GM12865 (cell line): ENCODE data around the gene DGCR8.

ENCODE experiments used
- DNase-seq: peaks from one replicate; pipeline ENCODE4 v3.0.0; 2010; ENCODE audit warnings: low read depth
- H3K4me3 ChIP-seq: 2 replicates; pipeline ENCODE4 v1.5.1; 2011; ENCODE audit warnings: mild to moderate bottlenecking, low read depth, low read length, control low read depth
- TF ChIP-seq, protein P1 (sequence below): IDR thresholded peaks from 2 replicates; pipeline ENCODE4 v1.5.1; 2011; ENCODE audit warnings: low read length, control low read depth, low read depth, inconsistent platforms; ENCODE audit not compliant: insufficient read depth; ENCODE audit errors: missing control alignments

Gene DGCR8

GRCh38 chr22:20117633-20118299 lies 37.7 kb downstream of the DGCR8 start:
- TF ChIP-seq, protein P1, sequence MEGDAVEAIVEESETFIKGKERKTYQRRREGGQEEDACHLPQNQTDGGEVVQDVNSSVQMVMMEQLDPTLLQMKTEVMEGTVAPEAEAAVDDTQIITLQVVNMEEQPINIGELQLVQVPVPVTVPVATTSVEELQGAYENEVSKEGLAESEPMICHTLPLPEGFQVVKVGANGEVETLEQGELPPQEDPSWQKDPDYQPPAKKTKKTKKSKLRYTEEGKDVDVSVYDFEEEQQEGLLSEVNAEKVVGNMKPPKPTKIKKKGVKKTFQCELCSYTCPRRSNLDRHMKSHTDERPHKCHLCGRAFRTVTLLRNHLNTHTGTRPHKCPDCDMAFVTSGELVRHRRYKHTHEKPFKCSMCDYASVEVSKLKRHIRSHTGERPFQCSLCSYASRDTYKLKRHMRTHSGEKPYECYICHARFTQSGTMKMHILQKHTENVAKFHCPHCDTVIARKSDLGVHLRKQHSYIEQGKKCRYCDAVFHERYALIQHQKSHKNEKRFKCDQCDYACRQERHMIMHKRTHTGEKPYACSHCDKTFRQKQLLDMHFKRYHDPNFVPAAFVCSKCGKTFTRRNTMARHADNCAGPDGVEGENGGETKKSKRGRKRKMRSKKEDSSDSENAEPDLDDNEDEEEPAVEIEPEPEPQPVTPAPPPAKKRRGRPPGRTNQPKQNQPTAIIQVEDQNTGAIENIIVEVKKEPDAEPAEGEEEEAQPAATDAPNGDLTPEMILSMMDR = no peak
- peak; percentile 61 for DNase-seq

DNA sequence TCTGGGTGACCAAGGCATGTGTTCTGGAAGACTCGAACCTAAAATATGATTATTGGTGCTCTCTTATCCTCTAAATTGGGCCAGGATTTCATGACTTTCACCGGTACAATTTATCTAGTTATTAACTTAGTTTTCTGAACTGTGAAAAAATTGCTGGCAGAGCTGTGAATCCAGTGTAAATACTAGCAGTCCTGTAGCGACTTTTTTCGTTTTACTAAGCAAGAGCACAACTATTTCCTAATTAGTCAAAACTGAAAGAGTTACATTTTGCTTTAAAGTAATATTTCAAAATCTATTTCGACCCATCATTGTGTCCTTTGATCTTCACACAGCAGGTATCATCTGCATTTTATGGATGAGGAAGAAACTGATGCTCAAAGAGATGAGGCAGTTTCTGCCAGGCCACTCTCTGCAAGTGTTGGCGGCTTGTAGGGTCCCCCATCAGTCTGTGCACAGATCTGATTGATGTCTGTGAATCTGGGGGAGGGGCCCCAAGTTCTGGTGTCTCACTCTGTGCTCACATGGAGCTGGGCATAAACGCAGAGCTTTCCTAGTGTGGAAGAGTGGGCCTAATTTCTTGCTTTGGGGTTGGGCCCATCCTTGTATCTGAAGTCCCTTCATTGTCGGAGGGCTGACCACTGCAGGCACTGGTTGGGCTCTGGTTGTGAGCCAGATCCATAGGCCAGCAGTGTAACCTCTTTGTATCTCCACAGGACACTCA lies 38.4 kb downstream of the DGCR8 start:
- DNase-seq = no peak
- H3K4me3 ChIP-seq = peak overlapping the region; percentile 86
- TF ChIP-seq, protein P1 = no peak

More at GRCh38 chr22:20117633-20118299, 37.7 kb downstream of the DGCR8 start:
- peak overlapping the region; percentile 86 for H3K4me3 ChIP-seq

GRCh38 chr22:20121856-20122415 lies 41.9 kb downstream of the DGCR8 start:
- TF ChIP-seq, protein P1 = no peak
- DNase-seq = no peak
- H3K4me3 ChIP-seq = no peak overlapping the region

DNA sequence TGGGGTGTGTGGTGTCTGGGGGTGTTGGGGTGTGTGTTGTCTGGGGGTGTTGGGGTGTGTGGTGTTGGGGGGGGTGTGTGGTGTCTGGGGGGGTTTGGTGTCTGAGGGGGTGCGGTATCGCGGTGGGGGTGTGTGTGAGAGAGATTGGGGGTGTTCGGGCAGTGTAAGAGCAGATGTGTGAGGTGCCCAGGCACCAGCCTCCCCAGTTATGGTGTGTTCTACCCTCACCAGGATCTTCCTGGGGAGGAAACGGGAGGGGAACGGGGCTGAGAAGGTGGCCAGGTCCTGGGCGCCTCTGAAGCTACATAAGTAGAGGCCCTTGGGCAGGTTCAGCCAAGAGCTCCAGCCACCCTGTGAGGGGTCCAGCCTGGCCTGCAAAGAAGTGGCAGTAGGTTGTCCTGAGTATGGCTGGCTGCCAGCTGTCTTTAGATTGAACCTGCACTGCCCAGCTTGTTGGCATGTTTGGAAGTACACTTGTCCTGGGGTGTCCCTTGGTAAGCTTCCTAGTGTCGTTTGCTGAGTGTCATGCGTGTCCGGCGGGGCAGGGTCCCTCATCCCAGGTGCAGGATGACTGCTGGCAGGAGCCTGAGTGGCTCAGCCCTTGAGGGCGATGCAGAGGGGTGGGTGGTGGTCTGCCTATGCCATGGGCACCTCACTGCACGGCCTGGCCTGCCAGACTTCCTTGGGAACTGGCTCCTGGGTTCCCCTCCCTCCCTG lies 43.5 kb downstream of the DGCR8 start:
- no peak for DNase-seq
- no peak overlapping the region for H3K4me3 ChIP-seq
- TF ChIP-seq, protein P1 = no peak

- TF ChIP-seq, protein P1 = no peak
- no peak overlapping the region for H3K4me3 ChIP-seq
- DNase-seq = no peak
These were observed 44.2 kb downstream of the DGCR8 start for GRCh38 chr22:20124083-20124787.
